ENCODE measurements around the gene JARID2. TPM values are rescaled to one million over a fixed set of nuclear protein-coding genes. Genes with fewer than 3 reads are reported as not detected.

The JARID2 gene
- total and polyA plus RNA-seq, 2 of the 4 experiments (the other 2 are of a cell fraction): 9.6 to 12.9 TPM

DNA sequence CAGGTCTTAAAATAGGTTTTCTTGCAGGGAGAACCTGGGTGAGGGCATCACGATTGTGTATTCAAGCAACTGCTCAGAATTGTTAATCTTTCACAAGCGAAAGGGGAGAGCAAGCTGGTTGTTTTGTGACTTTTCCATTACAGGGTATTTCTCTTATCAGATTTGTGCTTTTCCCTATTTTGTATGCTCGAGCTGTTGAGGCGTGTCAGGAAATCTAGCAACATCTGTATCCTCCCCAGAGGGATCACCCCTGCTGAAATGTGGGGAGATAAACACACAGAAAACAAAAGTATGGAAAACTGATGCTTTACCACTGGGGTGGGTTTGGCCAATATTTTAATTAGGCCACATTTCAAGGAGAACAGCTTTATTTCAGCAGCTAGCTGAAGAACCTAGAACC lies 230.0 kb downstream of the JARID2 start:
- H4K5ac ChIP-seq (ENCODE audit: low read depth, low read length): peak overlapping the region; percentile 86; the same call in 1 of the 2 replicates
- WGBS, 2 experiments (ENCODE audit: extremely low coverage in 2 of 2, insufficient read length in 1 of 2): 100% methylated on average over 1 of the region's 4 CpGs; no CpG with 5 or more reads in 1 of the 2 experiments
- peak overlapping the region; percentile 69 for H3K4ac ChIP-seq (ENCODE audit: low read depth, low read length)
- peaks cover 35% of the 10 kb centered on the region for H3K9me1 ChIP-seq (ENCODE audit: insufficient read depth, low read length)
- ATAC-seq (ENCODE audit: low read depth) (no peak), DNase-seq (no peak)
- H3K4me2 ChIP-seq (ENCODE audit: low read depth, low read length): peak overlapping the region; percentile 80; the same call in 1 of the 2 replicates
- dilution Hi-C loops (cut with HindIII; ENCODE audit: low sequenced_read_pairs, unreplicated experiment): no loop called here
- POLR2A ChIA-PET (ENCODE audit: unreplicated experiment): no interaction called here
- peak overlapping the region; percentile 97 for H3K18ac ChIP-seq (ENCODE audit: low read depth, low read length)
- TF ChIP-seq RCOR1 (IDR thresholded peaks at IDR 0.05; ENCODE audit: insufficient replicate concordance, low read length) (no peak), SMC3 (IDR thresholded peaks at IDR 0.05; ENCODE audit: low read depth, low read length) (no peak), RAD21 (IDR thresholded peaks at IDR 0.05; ENCODE audit: low read length) (no peak), MAFK (IDR thresholded peaks at IDR 0.05; ENCODE audit: low read depth, low read length) (no peak), NFE2L2 (IDR thresholded peaks at IDR 0.05; ENCODE audit: low read depth, low read length) (no peak), POLR2A (IDR thresholded peaks at IDR 0.05; ENCODE audit: low read depth, low read length) (no peak), MXI1 (IDR thresholded peaks at IDR 0.05; ENCODE audit: borderline replicate concordance, low read depth, low read length) (no peak), RFX5 (IDR thresholded peaks at IDR 0.05; ENCODE audit: low read depth, low read length) (no peak), FOS (IDR thresholded peaks at IDR 0.05; ENCODE audit: low read depth, low read length) (no peak), CEBPB (IDR thresholded peaks at IDR 0.05; ENCODE audit: low read depth, low read length) (no peak), MAZ (IDR thresholded peaks at IDR 0.05; ENCODE audit: borderline replicate concordance, low read depth, low read length) (no peak), BHLHE40 (IDR thresholded peaks at IDR 0.05; ENCODE audit: low read depth, low read length) (no peak)
- TF ChIP-seq, protein P1, sequence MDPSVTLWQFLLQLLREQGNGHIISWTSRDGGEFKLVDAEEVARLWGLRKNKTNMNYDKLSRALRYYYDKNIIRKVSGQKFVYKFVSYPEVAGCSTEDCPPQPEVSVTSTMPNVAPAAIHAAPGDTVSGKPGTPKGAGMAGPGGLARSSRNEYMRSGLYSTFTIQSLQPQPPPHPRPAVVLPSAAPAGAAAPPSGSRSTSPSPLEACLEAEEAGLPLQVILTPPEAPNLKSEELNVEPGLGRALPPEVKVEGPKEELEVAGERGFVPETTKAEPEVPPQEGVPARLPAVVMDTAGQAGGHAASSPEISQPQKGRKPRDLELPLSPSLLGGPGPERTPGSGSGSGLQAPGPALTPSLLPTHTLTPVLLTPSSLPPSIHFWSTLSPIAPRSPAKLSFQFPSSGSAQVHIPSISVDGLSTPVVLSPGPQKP (IDR thresholded peaks at IDR 0.05; ENCODE audit: borderline replicate concordance, low read depth, low read length): no peak
- TF ChIP-seq, protein P2, sequence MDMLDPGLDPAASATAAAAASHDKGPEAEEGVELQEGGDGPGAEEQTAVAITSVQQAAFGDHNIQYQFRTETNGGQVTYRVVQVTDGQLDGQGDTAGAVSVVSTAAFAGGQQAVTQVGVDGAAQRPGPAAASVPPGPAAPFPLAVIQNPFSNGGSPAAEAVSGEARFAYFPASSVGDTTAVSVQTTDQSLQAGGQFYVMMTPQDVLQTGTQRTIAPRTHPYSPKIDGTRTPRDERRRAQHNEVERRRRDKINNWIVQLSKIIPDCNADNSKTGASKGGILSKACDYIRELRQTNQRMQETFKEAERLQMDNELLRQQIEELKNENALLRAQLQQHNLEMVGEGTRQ (IDR thresholded peaks at IDR 0.05; ENCODE audit: low read depth, low read length): no peak
- H3K27ac ChIP-seq (ENCODE audit: insufficient read depth, low read length): peak overlapping the region; percentile 97
- H3K4me3 ChIP-seq (ENCODE audit: insufficient read depth, low read depth, low read length): no peak overlapping the region
- H3K27me3 ChIP-seq (ENCODE audit: control insufficient read depth, insufficient read depth, low read length): no peaks in the 10 kb centered on the region
- peak overlapping the region; percentile 56 for H2BK120ac ChIP-seq (ENCODE audit: low read depth, low read length)
- peak overlapping the region in 1 of 2 experiments; percentile 70; a peak in 1 of 4 replicates for H4K8ac ChIP-seq (ENCODE audit: low read depth in 2 of 2, low read length in 2 of 2)
- H3K56ac ChIP-seq (ENCODE audit: extremely low read depth, insufficient read depth, low read length): no peak overlapping the region
- no peak overlapping the region for H2AFZ ChIP-seq (replicated peaks; ENCODE audit: low read length, poor library complexity)
- no peaks in the 10 kb centered on the region for H3K9me3 ChIP-seq (ENCODE audit: control insufficient read depth, insufficient read depth, low read length)
- BruUV-seq (replicated peaks): no TSS peak
- H3K23ac ChIP-seq (ENCODE audit: low read depth, low read length): peak overlapping the region; percentile 33; the same call in 1 of the 2 replicates
- H2AK5ac ChIP-seq (ENCODE audit: low read depth, low read length): peak overlapping the region; percentile 95; the same call in 1 of the 2 replicates
- in situ Hi-C loops (cut with MboI; ENCODE audit: low sequenced_read_pairs): no loop called here
- H2AK9ac ChIP-seq (replicated peaks; ENCODE audit: low read depth, low read length, poor library complexity): peak overlapping the region; percentile 53
- H3K79me1 ChIP-seq (ENCODE audit: low read depth in 1 of 2, low read length in 2 of 2): peaks cover 35 to 83% of the 10 kb centered on the region in 2 experiments
- H3K9ac ChIP-seq (ENCODE audit: low read depth, low read length): no peak overlapping the region
- intact Hi-C loops (cut with micrococcal nuclease): loop anchor here (10.0 kb wide), 1 partner anchor 411 kb away; no protein-coding TSS in a partner anchor
- H4K91ac ChIP-seq (ENCODE audit: insufficient read depth, low read depth, low read length): peak overlapping the region; percentile 71
- H3K4me1 ChIP-seq (ENCODE audit: control insufficient read depth, insufficient read depth, low read length): peaks cover 33% of the 10 kb centered on the region
- peak overlapping the region; percentile 73 for H3K14ac ChIP-seq (replicated peaks; ENCODE audit: low read depth, low read length)
- H2BK5ac ChIP-seq (ENCODE audit: low read depth, low read length, poor library complexity, severe bottlenecking): peak overlapping the region; percentile 70
- H4K20me1 ChIP-seq (ENCODE audit: insufficient read depth, low read length): peaks cover 26% of the 10 kb centered on the region
- CTCF ChIA-PET: no interaction called here
- H2BK20ac ChIP-seq (ENCODE audit: low read depth, low read length): peak overlapping the region; percentile 75
- H2BK15ac ChIP-seq (ENCODE audit: low read depth, low read length): peak overlapping the region; percentile 65; the same call in 1 of the 3 replicates
- peaks cover 11% of the 10 kb centered on the region for H3K36me3 ChIP-seq (ENCODE audit: control insufficient read depth, insufficient read depth, low read length)
